GM21576 (cell line): Measurements from ENCODE around the gene FRMPD2.
"Not testable (repeated sequence)": the region's sequence is repeated elsewhere in the genome, so short reads cannot be mapped to it uniquely, and the experiment has no call there.

Experiments
- ATAC-seq: cut with Tn5 transposase; IDR thresholded peaks from one replicate; pipeline ENCODE4 v1.9.1; 2021; ENCODE audit warnings: mild to moderate bottlenecking, moderate library complexity; ENCODE audit not compliant: unreplicated experiment

FRMPD2 gene

DNA sequence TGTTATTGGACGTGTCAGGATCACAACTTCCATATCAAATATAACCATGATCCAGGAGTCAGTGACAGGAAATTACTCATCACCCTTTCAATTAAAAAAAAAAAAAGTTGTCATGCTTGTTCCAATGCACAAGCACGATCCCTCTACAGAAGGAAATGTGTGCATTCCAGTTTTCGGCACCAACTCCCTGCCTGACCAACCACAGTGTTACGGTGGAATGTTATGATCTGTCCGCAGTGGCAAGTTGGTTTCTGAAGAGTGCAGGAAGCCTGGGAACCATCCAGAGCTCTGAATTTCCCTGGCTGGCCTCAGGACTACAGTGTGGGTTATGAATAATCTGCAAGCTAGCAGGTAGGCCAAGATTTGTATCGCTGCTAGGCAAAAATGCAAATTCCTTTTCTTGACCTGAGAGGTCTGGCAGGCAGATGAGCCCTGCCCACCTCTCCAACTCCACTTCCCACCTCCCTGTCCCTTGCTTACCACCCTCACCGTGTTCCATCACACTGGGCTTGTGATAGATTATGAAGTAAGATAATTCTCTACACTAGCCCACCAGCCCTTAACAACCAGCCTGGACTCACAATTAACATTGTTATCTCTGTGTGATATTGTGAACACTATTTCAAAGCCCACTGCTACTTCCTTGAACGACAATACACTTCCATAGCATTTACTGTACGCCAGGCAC lies 20.4 kb downstream of the FRMPD2 start:
- no peak for ATAC-seq

DNA sequence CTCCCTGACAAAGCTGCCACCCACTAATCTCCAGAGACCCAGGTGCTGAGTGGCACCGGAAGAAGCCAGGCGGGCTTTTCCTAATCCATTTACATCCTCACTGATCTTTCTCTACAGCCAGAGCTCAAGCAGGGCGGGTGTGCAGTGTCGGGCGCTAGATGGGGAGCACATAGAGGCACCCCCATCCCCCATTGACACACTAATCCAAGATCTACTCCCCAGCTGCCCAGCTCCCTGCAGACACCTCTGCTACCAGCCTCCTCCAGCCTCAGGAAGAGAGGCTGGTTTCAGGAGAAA lies 22.2 kb downstream of the FRMPD2 start:
- ATAC-seq: no peak

DNA sequence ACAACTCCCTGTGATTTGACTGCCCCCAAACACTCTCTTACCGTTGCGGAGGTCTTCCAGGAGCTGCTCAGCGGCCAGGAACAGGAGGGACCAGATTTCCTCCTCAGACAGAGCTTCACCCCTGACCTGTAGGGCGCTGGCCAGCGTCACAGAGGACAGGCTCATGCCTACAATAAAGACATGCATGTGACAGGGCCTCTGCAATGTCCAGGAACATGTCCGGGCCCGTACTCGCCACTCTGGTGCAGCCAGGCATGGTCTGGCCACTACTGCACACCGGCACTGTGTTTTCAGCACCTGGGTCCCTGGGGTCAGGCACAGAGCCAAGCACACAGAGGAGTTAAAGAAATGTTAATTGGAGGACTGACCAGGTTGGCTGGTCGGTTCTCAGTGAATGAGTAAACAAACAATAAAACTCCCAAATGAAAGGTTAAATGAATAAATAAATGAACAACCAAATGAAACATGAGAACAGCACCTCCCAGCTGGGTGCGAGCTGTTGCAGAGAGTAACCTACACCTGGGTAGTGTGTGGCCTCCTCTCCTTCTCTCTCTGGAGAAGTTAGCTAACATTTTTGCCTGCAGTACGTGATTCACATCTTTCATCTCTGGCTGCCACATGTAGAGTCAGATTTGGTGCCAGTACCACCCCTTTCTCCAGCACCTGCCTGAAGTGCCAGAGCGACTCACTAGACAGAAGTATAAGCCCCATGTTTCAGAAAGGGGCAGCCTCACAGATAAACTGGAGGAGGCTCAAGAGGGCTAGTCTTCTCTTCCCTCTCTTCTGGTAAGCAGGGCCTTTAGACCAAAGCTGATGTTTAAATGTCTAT lies 22.8 kb downstream of the FRMPD2 start:
- no peak for ATAC-seq

DNA sequence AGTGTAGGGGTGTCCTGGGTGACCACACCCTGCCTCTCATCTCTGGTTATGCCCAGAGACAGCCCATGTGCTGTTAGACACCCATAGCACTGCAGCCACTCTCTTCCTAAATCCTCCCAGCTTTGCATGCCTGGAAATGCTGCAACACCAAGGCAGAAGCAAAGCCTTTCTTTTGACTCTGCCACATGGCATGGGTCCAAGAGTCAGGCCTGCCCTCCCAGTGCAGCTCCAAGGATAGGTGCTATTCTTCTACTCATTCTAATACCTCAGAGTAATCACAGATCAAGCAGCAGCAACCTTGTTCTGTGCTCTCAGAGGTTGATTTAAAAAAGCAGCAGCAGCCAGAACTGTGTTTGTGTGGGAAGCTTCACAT lies 23.4 kb downstream of the FRMPD2 start:
- ATAC-seq: no peak

DNA sequence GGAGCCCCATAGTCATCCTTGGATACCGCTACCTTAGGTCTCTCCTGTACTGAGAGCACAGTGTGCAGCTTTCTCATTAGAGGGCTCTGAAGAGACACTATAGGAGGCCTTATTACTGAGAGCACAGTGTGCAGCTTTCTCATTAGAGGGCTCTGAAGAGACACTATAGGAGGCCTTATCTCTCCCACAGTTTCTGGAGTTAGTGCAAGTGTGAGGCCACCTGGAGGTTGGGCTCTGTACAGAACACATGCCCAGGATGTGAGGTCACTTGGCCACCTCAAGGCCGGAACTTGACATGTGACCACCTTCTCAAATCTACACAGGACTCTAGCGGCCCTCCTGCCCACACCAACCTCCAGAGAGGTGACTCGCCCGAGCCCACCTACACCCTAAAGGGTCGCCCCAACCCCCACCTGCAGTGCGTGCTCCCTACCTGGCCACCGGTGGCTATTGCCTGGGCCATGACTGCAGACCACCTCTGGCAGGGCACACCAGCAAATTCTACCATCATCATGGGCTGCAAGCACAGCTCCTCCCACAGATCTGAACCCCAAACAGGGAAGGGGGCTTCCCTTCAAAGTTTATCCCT lies 24.6 kb downstream of the FRMPD2 start:
- no peak for ATAC-seq

DNA sequence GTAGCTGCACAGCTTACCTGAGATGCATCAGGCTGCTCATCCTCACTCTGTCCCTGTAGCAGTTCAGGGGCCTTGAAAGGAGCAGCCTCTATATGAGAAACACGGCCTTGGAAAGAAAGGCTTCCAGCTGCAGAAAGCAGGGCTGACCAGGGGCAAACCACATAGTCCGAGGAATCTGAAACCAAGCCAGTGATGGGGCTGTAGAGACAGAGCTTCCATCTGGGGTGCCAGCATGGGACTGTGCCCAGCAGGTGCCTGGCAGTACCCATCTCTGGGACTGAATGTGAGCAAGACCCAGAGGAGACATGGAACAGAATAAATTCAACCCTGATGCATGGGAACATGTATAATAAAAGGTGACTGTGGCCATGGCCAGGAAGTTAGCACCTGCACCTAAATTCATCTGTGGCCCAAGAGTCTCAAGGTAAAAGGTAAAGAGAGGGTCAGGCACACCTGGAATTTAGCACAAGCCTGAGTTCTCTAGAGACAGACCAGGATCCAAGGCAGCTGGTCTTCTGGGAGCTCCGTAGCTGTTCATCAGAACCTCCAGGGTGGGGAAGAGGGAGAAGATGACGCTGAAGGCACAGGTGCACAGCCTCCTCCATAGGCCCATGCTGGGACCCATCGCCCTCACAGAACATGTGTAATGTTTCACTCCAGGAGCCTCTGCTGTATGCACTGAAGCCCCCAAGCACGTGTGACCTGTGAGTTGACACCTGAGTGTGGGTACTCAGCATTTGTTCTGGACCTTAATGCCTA lies 25.3 kb downstream of the FRMPD2 start:
- ATAC-seq: no peak

DNA sequence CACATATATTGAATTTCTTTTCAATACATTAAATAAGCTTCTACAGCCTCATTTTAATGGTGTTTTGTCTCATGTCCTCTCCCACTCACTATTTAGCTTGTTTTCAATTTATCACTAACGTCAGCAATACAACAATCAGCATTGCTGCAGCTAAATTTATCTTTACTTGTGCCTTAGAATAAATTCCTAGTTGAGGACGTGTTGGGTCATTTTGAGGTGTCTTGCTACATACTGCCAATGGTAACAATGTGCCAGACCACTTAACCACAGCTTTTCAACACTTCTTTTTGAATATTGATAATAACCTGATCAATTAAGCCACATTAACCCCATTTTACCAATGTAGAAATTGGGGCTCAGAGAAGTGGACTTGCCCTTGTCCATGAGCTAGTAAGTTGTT lies 26.0 kb downstream of the FRMPD2 start:
- no peak for ATAC-seq

DNA sequence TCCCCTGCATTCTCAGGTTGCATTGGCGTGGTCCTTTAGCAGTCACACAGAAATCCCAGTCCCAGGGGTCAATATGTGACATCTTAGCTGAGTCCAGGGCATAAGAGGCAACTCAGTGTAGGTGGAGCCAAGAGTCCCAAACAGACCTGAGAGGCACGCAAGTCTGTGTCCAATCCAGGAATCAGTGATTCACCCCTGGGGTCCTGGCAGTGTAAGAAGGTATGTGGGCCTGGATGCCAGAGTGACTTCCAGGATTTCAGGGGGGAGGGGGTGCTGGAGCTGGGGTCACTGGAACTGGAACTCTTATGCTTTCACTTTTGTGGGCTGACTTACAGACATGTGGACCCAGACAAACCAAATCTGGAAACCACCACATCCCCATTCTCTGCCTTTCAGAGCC lies 26.8 kb downstream of the FRMPD2 start:
- no peak for ATAC-seq

DNA sequence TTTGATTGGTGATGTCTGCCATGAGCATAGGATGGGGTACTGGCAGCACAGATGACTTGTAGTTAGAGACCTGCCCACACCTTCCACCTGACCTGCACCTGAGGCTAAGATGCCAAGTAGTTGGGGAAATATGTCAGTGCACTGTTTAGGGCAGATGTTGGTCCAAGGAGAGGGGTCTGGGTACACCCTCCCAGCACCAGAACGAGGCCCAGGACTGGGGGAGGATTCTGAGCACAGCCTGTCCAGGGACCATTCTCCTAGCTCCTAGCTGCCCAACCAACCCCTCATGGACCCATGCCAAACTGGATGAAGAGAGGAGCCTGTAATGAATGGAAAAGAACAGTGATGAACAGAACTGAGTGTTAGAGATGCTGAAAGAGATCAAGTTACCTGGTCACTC lies 28.0 kb downstream of the FRMPD2 start:
- ATAC-seq: no peak

DNA sequence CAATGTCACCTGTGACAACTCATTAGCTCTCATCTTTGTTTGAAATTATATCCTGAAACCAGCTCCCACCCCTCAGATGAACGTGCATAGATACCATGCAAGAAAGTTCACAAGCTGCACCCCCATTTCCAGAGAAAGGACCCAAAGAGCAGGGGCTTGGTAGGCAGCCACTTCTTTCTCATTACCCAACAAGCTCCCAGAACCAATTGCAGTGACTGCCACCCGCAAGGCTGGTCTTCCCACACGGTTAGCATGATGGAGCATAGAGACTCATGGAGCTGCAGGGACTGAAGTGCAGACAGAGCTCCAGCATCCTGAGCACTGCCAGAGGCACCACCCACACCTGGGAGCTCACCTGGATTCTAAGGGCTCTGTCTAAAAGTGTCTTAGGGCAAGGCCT lies 28.5 kb downstream of the FRMPD2 start:
- no peak for ATAC-seq

DNA sequence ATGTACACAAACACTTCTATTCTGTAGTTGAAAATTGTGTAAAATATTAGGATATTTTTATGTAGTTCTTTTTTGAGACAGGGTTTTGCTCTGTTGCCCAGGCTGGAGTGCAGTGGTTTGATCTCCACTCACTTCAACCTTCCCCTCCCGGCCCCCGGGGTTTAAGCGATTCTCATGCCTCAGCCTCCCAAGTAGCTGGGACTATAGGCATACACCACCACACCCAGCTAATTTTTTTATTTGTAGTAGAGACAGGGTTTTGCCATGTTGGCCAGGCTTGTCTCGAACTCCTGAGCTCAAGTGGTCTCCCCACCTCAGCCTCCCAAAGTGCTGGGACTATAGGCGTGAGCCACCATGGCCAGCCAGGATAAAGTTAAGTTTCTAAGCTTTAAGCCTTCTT lies 30.6 kb downstream of the FRMPD2 start:
- not testable (repeated sequence) for ATAC-seq

DNA sequence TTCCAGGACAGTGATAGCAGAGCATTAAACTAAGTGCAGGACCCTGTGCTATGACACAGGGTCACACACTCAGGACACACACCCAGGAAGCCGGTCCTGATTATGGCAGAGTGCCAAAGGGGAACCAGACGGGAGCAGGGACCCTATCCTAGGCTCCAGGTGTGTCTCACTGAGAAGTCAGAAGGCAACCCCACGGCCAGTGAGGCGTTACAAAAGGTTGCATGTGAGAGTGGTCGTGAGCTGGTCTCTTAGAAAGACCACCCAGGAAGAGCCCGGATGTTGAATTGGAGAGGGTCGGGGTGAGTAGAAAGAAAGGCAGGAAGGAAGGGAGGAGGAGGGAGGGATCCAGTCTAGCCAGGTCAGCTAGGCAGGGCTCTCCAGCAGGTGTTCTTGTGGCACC lies 31.0 kb downstream of the FRMPD2 start:
- no peak for ATAC-seq

DNA sequence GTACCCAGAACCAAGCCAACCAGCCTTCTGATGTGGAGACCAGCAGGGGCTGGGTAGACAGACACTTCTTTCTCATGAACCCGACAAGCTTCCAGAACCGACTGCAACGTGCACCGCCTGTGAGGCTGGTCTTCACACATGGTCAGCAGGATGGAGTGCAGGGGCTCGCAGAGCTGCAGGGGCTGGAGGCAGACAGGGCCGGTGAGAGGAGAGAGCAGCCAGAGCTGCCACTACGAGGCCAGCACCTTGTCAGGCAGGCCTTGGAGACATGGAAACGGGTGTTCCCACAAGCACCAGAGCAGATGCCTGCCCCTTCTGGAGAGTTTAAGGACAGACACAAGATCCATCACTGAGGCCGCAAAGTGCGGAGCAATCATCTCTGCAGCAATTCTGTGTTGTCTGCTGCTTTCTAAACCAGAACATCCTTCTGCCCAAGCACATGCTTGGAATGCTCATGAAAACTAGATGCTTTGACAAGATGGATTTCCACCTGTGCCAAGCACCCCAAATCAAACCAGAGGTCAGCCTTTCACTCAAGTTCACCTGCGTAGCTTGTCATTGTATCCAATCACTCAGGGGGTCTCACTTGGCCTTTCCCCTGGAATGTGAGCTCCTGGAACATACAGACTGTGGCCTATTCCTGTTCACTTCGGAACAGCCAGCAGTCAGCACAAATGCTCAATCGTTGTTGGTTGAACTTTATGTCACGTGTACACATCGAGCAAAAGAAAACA lies 32.2 kb downstream of the FRMPD2 start:
- no peak for ATAC-seq

DNA sequence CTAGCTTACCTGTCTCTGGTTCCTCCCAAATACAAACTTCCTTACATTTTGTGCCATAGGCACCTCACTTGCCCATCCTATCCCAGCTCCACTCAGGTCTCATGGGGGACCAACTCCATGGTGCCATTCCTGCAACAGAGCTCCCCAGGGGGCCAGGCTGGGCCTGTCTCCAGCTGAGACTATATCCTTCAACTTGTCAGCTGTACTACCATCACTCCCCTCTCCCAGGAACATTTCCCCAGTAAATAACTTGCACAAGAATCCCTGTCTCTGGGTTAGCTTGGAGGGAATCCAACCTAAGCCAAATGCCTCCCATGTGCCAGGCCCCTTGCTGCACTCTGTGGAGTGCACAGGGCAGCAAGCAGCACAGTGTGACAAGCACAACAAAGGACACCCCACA lies 33.2 kb downstream of the FRMPD2 start:
- ATAC-seq: no peak

DNA sequence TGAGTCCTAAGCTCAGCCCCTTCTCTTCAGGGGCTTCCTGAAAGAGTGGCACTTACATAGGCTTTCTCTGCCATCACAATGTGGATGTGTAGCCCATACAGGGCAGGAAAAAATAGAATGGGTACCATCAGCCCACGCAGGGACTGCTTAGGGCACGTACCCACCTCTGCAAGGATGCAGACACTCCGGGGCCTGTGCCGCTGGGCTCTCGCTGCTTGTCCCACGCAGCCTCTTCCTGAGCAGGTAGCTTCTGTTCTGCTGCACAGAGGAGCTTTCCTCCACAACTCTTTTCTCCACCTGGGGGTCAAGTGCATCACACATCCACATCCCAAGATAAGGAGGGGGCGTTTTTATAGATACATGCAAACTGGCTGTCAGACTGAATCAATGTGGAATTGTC lies 34.3 kb downstream of the FRMPD2 start:
- ATAC-seq: no peak

DNA sequence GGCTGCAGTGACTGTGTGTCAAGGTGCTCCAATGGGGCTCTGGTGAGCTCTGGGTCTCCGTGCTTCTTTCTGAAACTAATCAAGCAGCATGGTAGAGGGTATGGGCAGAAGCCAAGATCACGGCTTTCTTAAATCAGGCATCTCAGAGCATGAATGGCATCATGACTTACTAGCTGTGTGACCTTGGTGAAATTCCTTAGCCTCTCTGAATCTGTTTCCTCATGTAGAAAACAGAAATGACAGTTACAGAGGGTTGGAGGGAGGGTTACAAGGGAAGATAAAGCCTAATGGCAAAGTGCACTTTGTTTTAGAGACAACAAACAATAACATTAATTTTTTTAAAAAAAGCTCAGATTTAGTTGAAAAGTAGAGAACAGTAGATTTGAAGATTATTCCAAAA lies 34.9 kb downstream of the FRMPD2 start:
- no peak for ATAC-seq

DNA sequence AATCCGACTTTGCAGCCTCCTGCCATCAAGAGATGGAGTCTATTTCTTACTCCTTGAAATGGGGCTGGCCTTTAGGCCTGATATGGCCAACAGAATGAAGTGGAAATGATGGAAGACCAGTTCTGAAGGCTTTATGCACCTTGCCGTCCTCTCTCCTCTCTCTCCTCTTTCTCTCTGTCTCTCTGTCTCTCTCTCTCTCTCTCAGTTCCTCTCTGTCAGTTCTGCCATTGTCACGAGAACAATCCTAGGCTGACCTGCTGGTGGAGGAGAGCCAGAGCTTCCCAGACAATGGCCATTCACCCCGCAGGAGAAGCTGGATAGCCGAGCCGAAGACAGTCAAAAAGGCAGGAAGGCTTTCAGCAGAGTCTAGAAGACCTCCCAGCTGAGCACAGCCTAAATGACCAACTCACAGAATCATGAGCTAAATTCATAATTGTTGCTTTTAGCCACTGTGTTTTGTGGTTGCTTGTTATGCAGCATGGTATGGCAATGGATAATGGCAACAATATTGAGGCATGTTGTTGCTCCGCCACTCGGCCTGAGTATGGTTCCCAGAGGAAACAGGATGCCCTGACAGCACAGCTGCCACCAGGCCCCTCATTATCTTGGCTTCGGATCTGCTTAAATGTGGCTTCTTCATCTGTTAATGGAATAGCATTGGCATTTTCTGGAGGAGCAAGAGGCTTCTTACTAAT lies 35.5 kb downstream of the FRMPD2 start:
- no peak for ATAC-seq

DNA sequence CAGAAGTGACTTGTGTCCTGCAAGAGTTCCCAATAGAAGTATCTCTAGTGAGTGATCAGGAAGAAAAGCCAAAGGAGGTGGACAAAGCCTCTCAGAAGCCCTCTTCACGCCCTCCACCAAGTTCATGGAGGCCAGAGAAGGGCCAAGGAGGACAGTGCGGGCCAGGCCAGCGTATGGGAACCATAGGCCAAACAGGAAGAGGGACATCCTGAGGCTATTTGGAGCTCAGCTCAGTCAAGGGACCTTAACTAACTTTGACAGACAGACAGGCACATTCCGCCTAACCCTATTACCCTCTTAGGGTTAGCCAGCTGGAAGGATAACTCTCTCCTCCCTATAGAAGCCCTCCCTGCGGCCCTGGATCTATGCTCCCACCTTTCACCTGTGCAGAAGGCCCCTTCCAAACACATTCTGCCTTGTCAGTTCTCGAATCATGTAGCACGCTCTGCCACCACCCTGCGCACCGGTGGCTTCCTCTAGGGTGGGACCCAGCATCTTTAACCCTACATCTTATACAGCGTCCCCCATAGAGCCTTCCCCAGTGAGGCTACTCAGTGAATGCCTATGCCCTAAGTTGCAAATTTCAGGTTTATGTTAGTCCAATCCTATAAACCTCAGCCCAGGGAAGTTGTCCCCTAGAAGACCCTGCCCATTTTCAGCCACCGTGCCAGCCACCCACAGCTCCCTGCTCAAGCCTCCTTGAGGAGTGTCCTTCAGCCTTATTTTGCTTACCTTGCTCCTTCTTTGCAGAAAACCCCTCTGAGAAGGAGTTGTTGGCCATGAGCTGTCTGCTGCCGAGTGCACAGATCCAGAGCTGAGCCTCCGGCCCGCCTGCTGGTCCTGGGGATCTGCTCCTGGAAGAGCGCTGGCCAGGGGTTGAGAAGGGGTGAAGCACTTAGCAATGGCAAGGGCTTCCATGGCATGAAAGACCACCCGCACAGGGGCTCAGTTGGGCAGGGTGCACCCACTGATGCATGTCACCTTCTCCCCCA lies 36.9 kb downstream of the FRMPD2 start:
- ATAC-seq: no peak

DNA sequence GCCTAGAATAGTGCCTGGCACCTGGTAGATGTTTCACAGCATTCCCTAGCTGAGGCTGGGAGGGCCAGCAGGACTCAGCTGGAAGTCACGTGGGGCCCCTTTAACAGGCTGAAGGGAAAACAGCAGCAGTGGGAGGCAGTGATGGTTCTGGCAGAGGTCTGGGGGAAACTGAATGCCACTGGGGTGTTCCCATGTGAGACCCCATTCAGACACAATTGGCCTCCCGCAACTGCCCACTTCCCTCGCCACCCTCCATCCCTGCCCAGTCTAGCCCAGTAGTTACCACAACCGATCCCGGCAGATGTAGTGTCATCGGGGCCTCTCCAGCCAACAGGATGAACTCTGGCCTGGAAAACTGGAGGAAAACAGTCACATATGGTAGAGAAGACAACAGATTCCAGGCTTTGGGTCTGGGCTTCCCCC lies 38.3 kb downstream of the FRMPD2 start:
- ATAC-seq: no peak
